Transverse colon (tissue), 4 donors: ENCODE measurements around the gene ALDOC. TPM values are rescaled to one million over a fixed set of nuclear protein-coding genes. Genes with fewer than 3 reads are reported as not detected.

Experiments used
- DNase-seq: peaks from one replicate; pipeline ENCODE4 v3.0.0-alpha.2; 2019
- H3K27ac ChIP-seq, 4 donors: fragments of 200-600 bp; sonication (generic); 2 replicates each; pipeline ENCODE4 v1.5.1; 2016 to 2018; ENCODE audit warnings: inconsistent platforms in 4 of 4
- H3K27me3 ChIP-seq: fragments of 200-600 bp; sonication (generic); 2 replicates; pipeline ENCODE4 v1.5.1; 2017; ENCODE audit warnings: inconsistent platforms
- H3K36me3 ChIP-seq, 4 donors: fragments of 200-600 bp; sonication (generic); 2 replicates each; pipeline ENCODE4 v1.5.1; 2017 to 2019; ENCODE audit warnings: inconsistent platforms in 4 of 4
- H3K4me1 ChIP-seq, 4 donors: fragments of 200-600 bp; sonication (generic); 2 replicates each; pipeline ENCODE4 v1.5.1; 2017 to 2020; ENCODE audit warnings: inconsistent platforms in 4 of 4
- H3K4me3 ChIP-seq, 4 donors: fragments of 200-600 bp; sonication (generic); 1 replicate in 1 of 4; 2 replicates in 3 of 4; pipeline versions ENCODE4 v1.5.1 to v1.6.1; 2017 to 2019; ENCODE audit warnings: inconsistent platforms in 4 of 4
- H3K9me3 ChIP-seq, 2 donors: fragments of 200-600 bp; sonication (generic); 2 replicates each; pipeline ENCODE4 v1.5.1; 2017 to 2019; ENCODE audit warnings: inconsistent platforms in 2 of 2
- EP300 ChIP-seq: sonication (generic); formaldehyde crosslinking; IDR thresholded peaks from one replicate; pipeline ENCODE4 v1.6.1; 2017; ENCODE audit warnings: antibody characterized with exemption, low read depth
- POLR2A ChIP-seq: fragments of 450-650 bp; IDR thresholded peaks from one replicate; pipeline ENCODE4 v1.6.1; 2016; ENCODE audit warnings: antibody characterized with exemption, mild to moderate bottlenecking, moderate library complexity
- POLR2AphosphoS5 ChIP-seq, 3 donors: sonication (generic); formaldehyde crosslinking; IDR thresholded peaks; one replicate each; pipeline ENCODE4 v1.6.1; 2016; ENCODE audit warnings: antibody characterized with exemption in 3 of 3
- WGBS, 2 donors: methylation state at CpG; one replicate each; pipeline ENCODE4 v1.1.5; 2018; ENCODE audit warnings: low coverage in 1 of 2; 5-methylcytosine and 5-hydroxymethylcytosine counted together
- in situ Hi-C, 4 donors: fragments of 200-750 bp; cut with MboI; loops; one replicate each; pipeline versions ENCODE4 v1.15.0 to v1.15.1; 2017; ENCODE audit warnings: low sequenced_read_pairs in 3 of 4, low pct_ligation_motif_present in 1 of 4, low pct_unique_long_range_greater_than_20kb in 1 of 4
- intact Hi-C: fragments of 100-400 bp; cut with DNase I; formaldehyde crosslinking; loops from one replicate; pipeline ENCODE4 v1.15.1; 2023; ENCODE audit warnings: low total_unique reads
- total RNA-seq, 4 donors: library from RNA; depleted of rRNA; stranded (reverse); fragments of >200 nt; gene quantifications; one replicate each; pipeline ENCODE4 v1.1.0, GENCODE V29; 2016
- TF ChIP-seq, protein P1 (sequence below), 5 experiments: fragments of 200-600 bp in 3 of 5; fragments of 450-650 bp in 2 of 5; sonication (generic) in 3 of 5; IDR thresholded peaks; 1 replicate in 2 of 5; 2 replicates in 3 of 5; pipeline ENCODE4 v1.5.1; 2016 to 2017; ENCODE audit warnings: antibody characterized with exemption in 5 of 5, inconsistent platforms in 3 of 5, mild to moderate bottlenecking in 2 of 5, moderate library complexity in 1 of 5

The ALDOC gene
- total RNA-seq, 4 donors from 2014 or later, result 3.0 to 46.1 (median 18.7) TPM

DNA sequence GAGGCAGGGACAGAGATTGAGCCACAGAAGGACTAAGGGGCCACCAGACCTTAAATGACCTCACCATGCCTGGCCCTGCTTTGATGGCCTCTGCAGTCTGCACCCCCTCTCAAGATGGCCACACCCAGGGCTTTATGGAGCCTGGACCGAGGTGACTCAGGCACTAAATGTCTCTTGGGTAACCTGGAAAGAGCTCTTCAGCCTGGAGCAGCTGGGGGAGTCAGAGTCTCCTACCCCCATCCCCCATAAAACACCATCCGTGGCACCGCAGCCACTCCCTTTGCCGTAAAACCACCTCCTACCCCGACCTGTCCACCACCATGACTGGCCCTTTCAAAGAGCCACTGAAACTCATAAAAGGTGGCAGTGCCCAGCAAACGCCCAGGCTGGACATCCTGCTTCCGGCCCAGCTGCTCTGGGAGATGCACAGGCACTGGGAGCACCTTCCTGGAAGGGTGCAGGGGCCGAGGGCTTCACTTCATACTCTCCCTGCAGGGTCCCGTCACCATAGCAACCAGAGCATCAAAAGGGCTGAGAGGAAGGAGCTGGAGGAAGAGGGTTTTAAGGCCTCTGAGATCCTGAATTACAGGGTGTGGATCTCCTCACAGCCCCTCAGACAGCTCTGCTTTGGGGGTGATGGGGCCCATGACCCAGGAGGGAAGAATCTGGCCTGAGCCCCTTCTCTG is 48.2 kb downstream of the ALDOC start:
- H3K4me3 ChIP-seq, result no peak overlapping the region
- TF ChIP-seq, protein P1, sequence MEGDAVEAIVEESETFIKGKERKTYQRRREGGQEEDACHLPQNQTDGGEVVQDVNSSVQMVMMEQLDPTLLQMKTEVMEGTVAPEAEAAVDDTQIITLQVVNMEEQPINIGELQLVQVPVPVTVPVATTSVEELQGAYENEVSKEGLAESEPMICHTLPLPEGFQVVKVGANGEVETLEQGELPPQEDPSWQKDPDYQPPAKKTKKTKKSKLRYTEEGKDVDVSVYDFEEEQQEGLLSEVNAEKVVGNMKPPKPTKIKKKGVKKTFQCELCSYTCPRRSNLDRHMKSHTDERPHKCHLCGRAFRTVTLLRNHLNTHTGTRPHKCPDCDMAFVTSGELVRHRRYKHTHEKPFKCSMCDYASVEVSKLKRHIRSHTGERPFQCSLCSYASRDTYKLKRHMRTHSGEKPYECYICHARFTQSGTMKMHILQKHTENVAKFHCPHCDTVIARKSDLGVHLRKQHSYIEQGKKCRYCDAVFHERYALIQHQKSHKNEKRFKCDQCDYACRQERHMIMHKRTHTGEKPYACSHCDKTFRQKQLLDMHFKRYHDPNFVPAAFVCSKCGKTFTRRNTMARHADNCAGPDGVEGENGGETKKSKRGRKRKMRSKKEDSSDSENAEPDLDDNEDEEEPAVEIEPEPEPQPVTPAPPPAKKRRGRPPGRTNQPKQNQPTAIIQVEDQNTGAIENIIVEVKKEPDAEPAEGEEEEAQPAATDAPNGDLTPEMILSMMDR (IDR thresholded peaks at IDR 0.05), result no peak
- TF ChIP-seq EP300 (no peak), POLR2AphosphoS5 (IDR thresholded peaks at IDR 0.05) (no peak), POLR2A (no peak)
- H3K4me1 ChIP-seq, result peaks cover 12 to 51% (median 30%) of the 10 kb centered on the region in 4 donors
- no peaks in the 10 kb centered on the region for H3K9me3 ChIP-seq
- peak overlapping the region; percentile 51 to 68 (median 56) for H3K27ac ChIP-seq
- intact Hi-C loops, result no loop called here
- no peaks in the 10 kb centered on the region for H3K36me3 ChIP-seq
- in situ Hi-C loops, result no loop called here
- H3K27me3 ChIP-seq, result no peaks in the 10 kb centered on the region
- peak; percentile 69 for DNase-seq
- WGBS, 2 donors, result 61% methylated on average over 9 of the region's 9 CpGs; no CpG with 5 or more reads in 1 of the 2 donors

DNA sequence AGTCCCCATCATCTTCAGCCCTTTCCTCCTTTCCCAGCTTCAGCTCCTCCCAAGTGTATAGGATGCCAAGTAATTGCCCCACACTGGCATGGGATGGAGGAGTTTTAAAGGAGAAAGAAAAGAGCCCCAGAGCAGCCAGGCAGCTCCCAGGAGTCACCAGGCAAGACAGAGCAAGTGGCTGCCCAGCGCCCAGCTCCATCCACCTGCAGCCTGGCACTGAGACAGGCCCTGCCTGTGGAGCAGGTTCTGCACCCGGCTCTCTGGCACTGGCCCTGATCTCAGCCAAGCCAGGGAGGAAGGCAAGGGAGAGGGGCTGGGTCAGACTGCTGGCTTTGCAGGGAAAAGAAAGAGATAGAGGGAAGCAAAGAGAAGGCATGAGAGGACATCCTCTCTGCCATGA is 48.8 kb downstream of the ALDOC start:
- H3K36me3 ChIP-seq, result no peaks in the 10 kb centered on the region
- H3K9me3 ChIP-seq, result no peaks in the 10 kb centered on the region
- no peaks in the 10 kb centered on the region for H3K27me3 ChIP-seq
- TF ChIP-seq, protein P1 (IDR thresholded peaks at IDR 0.05), result no peak
- TF ChIP-seq EP300 (no peak), POLR2A (no peak), POLR2AphosphoS5 (IDR thresholded peaks at IDR 0.05) (no peak)
- H3K27ac ChIP-seq, result peak overlapping the region; percentile 51 to 68 (median 56)
- H3K4me3 ChIP-seq, result no peak overlapping the region
- WGBS, 2 donors, result 45% methylated on average over 2 of the region's 2 CpGs; no CpG with 5 or more reads in 1 of the 2 donors
- in situ Hi-C loops, result no loop called here
- intact Hi-C loops, result no loop called here
- peaks cover 12 to 46% (median 25%) of the 10 kb centered on the region in 4 donors for H3K4me1 ChIP-seq
- DNase-seq, result peak; percentile 58

DNA sequence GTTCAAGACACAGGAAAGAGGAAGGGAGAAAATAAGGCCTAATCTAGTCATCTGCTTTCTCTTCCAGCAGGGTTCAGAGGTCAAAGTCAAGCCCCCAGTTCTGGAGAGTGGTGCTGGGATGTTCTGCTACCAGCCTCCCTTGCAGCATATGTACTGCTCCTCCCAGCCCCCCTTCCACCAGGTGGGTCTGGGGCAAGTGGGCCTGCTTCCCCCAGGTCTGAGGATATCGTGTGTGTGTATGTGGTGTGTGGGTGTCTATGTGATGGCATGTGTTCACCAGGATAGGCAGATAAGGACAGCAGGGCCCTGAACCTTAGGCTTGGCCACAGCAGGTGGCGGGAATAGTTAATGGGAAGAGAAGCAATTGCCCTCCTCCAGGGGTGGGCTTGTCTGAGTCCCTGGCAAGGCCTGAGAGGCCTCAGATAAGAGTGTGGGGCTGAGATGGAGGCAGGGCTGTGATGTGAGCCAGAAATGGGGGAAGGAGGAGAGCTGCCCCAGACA is 49.5 kb downstream of the ALDOC start:
- no peaks in the 10 kb centered on the region for H3K9me3 ChIP-seq
- H3K27ac ChIP-seq, result no peak overlapping the region
- intact Hi-C loops (no loop called here), in situ Hi-C loops (no loop called here)
- no peak for DNase-seq
- no peaks in the 10 kb centered on the region for H3K36me3 ChIP-seq
- TF ChIP-seq POLR2A, result no peak
- TF ChIP-seq, protein P1 (IDR thresholded peaks at IDR 0.05), result no peak
- no peak for TF ChIP-seq POLR2AphosphoS5 (IDR thresholded peaks at IDR 0.05)
- TF ChIP-seq EP300, result no peak
- no peak overlapping the region for H3K4me3 ChIP-seq
- H3K27me3 ChIP-seq, result no peaks in the 10 kb centered on the region
- 90% methylated on average over 2 of the region's 2 CpGs; no CpG with 5 or more reads in 1 of the 2 donors for WGBS, 2 donors
- H3K4me1 ChIP-seq, result peaks cover 10 to 41% (median 23%) of the 10 kb centered on the region in 4 donors

DNA sequence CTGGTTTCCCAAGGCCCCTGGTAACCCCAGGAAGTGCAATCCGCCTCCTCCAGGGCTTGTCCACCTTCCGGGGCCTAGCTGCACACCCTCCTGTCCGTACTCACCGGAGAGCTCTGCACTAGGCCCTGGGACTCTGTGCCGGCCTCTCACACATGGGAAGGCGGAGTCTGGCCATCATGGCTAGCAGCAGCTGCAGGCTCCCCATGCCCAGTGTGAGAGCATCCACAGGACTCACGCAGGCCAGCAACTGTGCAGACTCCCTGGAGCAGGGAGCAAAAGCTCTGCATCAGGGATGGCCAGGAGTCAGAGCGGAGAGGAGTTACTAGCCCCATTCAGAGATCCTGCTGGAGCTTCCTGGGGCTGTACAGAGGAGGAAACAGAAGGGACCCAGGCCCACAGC is 50.3 kb downstream of the ALDOC start:
- H3K27me3 ChIP-seq, result no peaks in the 10 kb centered on the region
- WGBS, 2 donors, result 61% methylated on average over 7 of the region's 8 CpGs; no CpG with 5 or more reads in 1 of the 2 donors

More for the DNA sequence above, 50.3 kb downstream of the ALDOC start:
- no peak for DNase-seq
- Histone ChIP-seq H3K27ac (no peak overlapping the region), H3K4me3 (no peak overlapping the region), H3K9me3 (no peaks in the 10 kb centered on the region), H3K36me3 (no peaks in the 10 kb centered on the region), H3K4me1 (peaks cover 10 to 41% (median 23%) of the 10 kb centered on the region in 4 donors)
- in situ Hi-C loops (no loop called here), intact Hi-C loops (no loop called here)
- TF ChIP-seq POLR2AphosphoS5 (IDR thresholded peaks at IDR 0.05), result no peak
- TF ChIP-seq POLR2A, result no peak
- TF ChIP-seq EP300, result no peak
